Hepatocyte (in vitro differentiated cells): Measurements from ENCODE around the gene ZNF462. TPM values are rescaled to one million over a fixed set of nuclear protein-coding genes. Genes with fewer than 3 reads are reported as not detected.
A peak's percentile ranks its signal among the peaks of the same experiment; 100 is the strongest.

Experiments used
- DNase-seq: peaks from one replicate; pipeline ENCODE4 v3.0.0-alpha.2; 2016; ENCODE audit warnings: low spot score
- H2AFZ ChIP-seq: fragments of 200-600 bp; sonication (generic); 2 replicates; pipeline ENCODE4 v1.6.0; 2016; ENCODE audit warnings: antibody characterized with exemption, mild to moderate bottlenecking
- H3K27ac ChIP-seq: fragments of 200-600 bp; sonication (generic); 2 replicates; pipeline ENCODE4 v1.5.1; 2016; ENCODE audit warnings: mild to moderate bottlenecking
- H3K27me3 ChIP-seq: fragments of 200-600 bp; sonication (generic); 2 replicates; pipeline ENCODE4 v1.6.1; 2016
- H3K36me3 ChIP-seq: fragments of 200-600 bp; sonication (generic); replicated peaks from 2 replicates; pipeline ENCODE4 v1.5.1; 2016; ENCODE audit warnings: low read depth; ENCODE audit not compliant: insufficient read depth
- H3K4me1 ChIP-seq: fragments of 200-600 bp; sonication (generic); 2 replicates; pipeline ENCODE4 v1.5.1; 2016; ENCODE audit warnings: mild to moderate bottlenecking, moderate library complexity; ENCODE audit not compliant: insufficient read depth
- H3K4me2 ChIP-seq: fragments of 200-600 bp; sonication (generic); 2 replicates; pipeline ENCODE4 v1.6.0; 2016
- H3K4me3 ChIP-seq: fragments of 200-600 bp; sonication (generic); 2 replicates; pipeline ENCODE4 v1.5.1; 2016; ENCODE audit warnings: mild to moderate bottlenecking
- H3K79me2 ChIP-seq: fragments of 200-600 bp; sonication (generic); 2 replicates; pipeline ENCODE4 v1.6.0; 2017; ENCODE audit warnings: mild to moderate bottlenecking
- H3K9me2 ChIP-seq: fragments of 200-600 bp; sonication (generic); replicated peaks from 2 replicates; pipeline ENCODE4 v1.6.0; 2017; ENCODE audit warnings: mild to moderate bottlenecking; ENCODE audit not compliant: insufficient read depth
- H3K9me3 ChIP-seq: fragments of 200-600 bp; sonication (generic); 2 replicates; pipeline ENCODE4 v1.5.1; 2016; ENCODE audit warnings: low read depth, mild to moderate bottlenecking
- H4K20me1 ChIP-seq: fragments of 200-600 bp; sonication (generic); 2 replicates; pipeline ENCODE4 v1.6.0; 2016; ENCODE audit warnings: mild to moderate bottlenecking; ENCODE audit not compliant: insufficient read depth, poor library complexity, severe bottlenecking
- EZH2 ChIP-seq: fragments of 200-600 bp; sonication (generic); IDR thresholded peaks from 2 replicates; pipeline ENCODE4 v1.6.1; 2016; ENCODE audit warnings: antibody characterized with exemption, mild to moderate bottlenecking, borderline replicate concordance
- EZH2phosphoT487 ChIP-seq: fragments of 200-600 bp; sonication (generic); IDR thresholded peaks from one replicate; pipeline ENCODE4 v1.6.1; 2018; ENCODE audit warnings: antibody characterized with exemption, mild to moderate bottlenecking, low read depth, moderate library complexity; ENCODE audit not compliant: unreplicated experiment, severe bottlenecking
- WGBS: methylation state at CpG from one replicate; pipeline ENCODE4 v1.1.6; 2016; ENCODE audit warnings: low lambda C conversion rate; ENCODE audit errors: missing lambda C conversion rate; 5-methylcytosine and 5-hydroxymethylcytosine counted together
- polyA plus RNA-seq: library from polyadenylated mRNA; unstranded; fragments of >200 nt; fragmentation: Nextera tagmentation; extraction: Ambion mirVana; gene quantifications from 2 replicates; pipeline ENCODE4 v1.2.1, GENCODE V29; 2016
- total RNA-seq: library from RNA; depleted of rRNA; stranded (reverse); fragments of >200 nt; gene quantifications from 2 replicates; pipeline ENCODE4 v1.2.3, GENCODE V29; 2014
- TF ChIP-seq, protein P1 (sequence below): fragments of 200-600 bp; sonication (generic); IDR thresholded peaks from 2 replicates; pipeline ENCODE4 v1.5.1; 2016; ENCODE audit warnings: antibody characterized with exemption, mild to moderate bottlenecking; ENCODE audit not compliant: poor library complexity

Gene ZNF462
- total and polyA plus RNA-seq, 2 experiments from 2014 or later, result 7.8 to 27.5 TPM

GRCh38 chr9:106920701-106921283 is 57.8 kb downstream of the ZNF462 start:
- 41% methylated on average over 4 of the region's 4 CpGs for WGBS
- peak; percentile 67 for DNase-seq
- Histone ChIP-seq H3K79me2 (peaks cover 63% of the 10 kb centered on the region), H2AFZ (peak overlapping the region; percentile 38), H3K9me3 (no peaks in the 10 kb centered on the region), H3K9me2 (no peaks in the 10 kb centered on the region), H3K4me3 (peak overlapping the region; percentile 9), H3K4me1 (peaks cover 44% of the 10 kb centered on the region), H4K20me1 (no peaks in the 10 kb centered on the region), H3K4me2 (peak overlapping the region; percentile 77), H3K36me3 (no peaks in the 10 kb centered on the region), H3K27ac (peak overlapping the region; percentile 99), H3K27me3 (no peaks in the 10 kb centered on the region)
- TF ChIP-seq, protein P1, sequence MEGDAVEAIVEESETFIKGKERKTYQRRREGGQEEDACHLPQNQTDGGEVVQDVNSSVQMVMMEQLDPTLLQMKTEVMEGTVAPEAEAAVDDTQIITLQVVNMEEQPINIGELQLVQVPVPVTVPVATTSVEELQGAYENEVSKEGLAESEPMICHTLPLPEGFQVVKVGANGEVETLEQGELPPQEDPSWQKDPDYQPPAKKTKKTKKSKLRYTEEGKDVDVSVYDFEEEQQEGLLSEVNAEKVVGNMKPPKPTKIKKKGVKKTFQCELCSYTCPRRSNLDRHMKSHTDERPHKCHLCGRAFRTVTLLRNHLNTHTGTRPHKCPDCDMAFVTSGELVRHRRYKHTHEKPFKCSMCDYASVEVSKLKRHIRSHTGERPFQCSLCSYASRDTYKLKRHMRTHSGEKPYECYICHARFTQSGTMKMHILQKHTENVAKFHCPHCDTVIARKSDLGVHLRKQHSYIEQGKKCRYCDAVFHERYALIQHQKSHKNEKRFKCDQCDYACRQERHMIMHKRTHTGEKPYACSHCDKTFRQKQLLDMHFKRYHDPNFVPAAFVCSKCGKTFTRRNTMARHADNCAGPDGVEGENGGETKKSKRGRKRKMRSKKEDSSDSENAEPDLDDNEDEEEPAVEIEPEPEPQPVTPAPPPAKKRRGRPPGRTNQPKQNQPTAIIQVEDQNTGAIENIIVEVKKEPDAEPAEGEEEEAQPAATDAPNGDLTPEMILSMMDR, result no peak
- TF ChIP-seq EZH2 (no peak), EZH2phosphoT487 (no peak)

DNA sequence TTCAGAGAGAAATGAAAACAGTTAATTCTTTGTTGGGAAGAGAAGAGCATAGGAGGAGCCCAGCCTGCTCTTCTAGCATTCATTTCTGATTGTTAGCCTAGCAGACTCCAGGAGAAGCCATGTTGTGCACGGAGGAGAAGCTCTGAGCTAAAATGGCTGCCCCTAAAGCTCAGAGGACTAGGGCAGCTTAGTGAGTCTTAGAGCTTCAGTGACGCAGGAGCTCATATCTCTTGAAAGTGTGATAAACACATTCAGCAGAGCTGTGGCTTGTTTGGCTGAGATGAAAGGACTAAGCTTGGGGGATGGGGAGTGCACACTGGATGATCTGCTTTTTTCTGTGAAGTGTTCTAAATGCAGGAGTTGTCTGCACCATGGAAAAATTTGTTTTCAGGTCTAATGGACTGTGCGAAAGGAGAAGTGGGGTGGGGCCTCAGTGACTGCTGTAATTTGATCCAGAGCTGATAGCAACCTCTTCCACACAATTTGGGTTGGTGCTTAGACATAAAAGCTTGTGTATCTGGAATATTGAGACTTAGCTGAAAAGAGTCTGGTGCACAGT is 58.5 kb downstream of the ZNF462 start:
- peak; percentile 91 for DNase-seq
- peak overlapping the region; percentile 9 for H3K4me3 ChIP-seq
- H4K20me1 ChIP-seq, result no peaks in the 10 kb centered on the region
- peaks cover 37% of the 10 kb centered on the region for H3K4me1 ChIP-seq
- peak overlapping the region; percentile 77 for H3K4me2 ChIP-seq
- H3K27me3 ChIP-seq, result no peaks in the 10 kb centered on the region
- H2AFZ ChIP-seq, result peak overlapping the region; percentile 38
- 4% methylated on average over 3 of the region's 3 CpGs for WGBS
- H3K36me3 ChIP-seq, result no peaks in the 10 kb centered on the region
- H3K27ac ChIP-seq, result peak overlapping the region; percentile 99
- H3K9me2 ChIP-seq, result no peaks in the 10 kb centered on the region
- peaks cover 63% of the 10 kb centered on the region for H3K79me2 ChIP-seq
- TF ChIP-seq EZH2phosphoT487 (no peak), EZH2 (no peak)
- TF ChIP-seq, protein P1, result no peak
- no peaks in the 10 kb centered on the region for H3K9me3 ChIP-seq

DNA sequence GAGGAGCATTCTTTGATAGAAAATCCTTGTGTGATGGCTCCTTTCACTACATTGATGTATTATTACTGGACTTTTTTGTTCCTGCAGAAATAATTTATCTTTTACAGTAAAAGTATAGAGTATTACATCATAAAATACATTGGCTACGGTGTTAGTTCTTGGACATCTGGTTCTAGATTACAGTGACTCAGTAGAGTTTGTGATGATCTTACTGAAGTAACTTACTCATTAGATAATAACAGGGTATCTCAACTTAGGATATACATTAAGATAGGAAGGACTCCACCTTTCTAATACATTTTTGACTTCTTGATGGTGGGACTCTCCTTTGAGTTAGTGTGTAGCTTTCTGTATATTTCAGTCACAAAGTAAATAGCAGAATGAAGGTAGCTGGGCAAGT is 59.1 kb downstream of the ZNF462 start:
- peaks cover 67% of the 10 kb centered on the region for H3K79me2 ChIP-seq
- no peaks in the 10 kb centered on the region for H4K20me1 ChIP-seq
- 36% methylated on average over 1 of the region's 1 CpG for WGBS
- no peaks in the 10 kb centered on the region for H3K9me2 ChIP-seq
- TF ChIP-seq EZH2phosphoT487 (no peak), EZH2 (no peak)
- TF ChIP-seq, protein P1, result no peak
- no peak overlapping the region for H2AFZ ChIP-seq
- peaks cover 34% of the 10 kb centered on the region for H3K4me1 ChIP-seq
- H3K27me3 ChIP-seq, result no peaks in the 10 kb centered on the region
- H3K4me2 ChIP-seq, result peak overlapping the region; percentile 77
- no peaks in the 10 kb centered on the region for H3K36me3 ChIP-seq
- no peak for DNase-seq
- peak overlapping the region; percentile 99 for H3K27ac ChIP-seq
- no peaks in the 10 kb centered on the region for H3K9me3 ChIP-seq
- H3K4me3 ChIP-seq, result peak overlapping the region; percentile 5
